Loucy (cell line): ENCODE data around the gene TENM3.

ENCODE experiments used
- CTCF ChIP-seq: fragments of 200-600 bp; sonication (generic); conservative IDR thresholded peaks from 2 replicates; pipeline ENCODE4 v1.5.1; 2014; ENCODE audit warnings: mild to moderate bottlenecking, antibody characterized with exemption, low read length
- EZH2phosphoT487 ChIP-seq: fragments of 200-600 bp; IDR thresholded peaks from 2 replicates; pipeline ENCODE4 v1.6.1; 2018; ENCODE audit warnings: antibody characterized with exemption, mild to moderate bottlenecking, moderate library complexity, borderline replicate concordance

- TF ChIP-seq CTCF (no peak), EZH2phosphoT487 (no peak)
Measured at GRCh38 chr4:182593402-182593801, 350.2 kb downstream of the TENM3 start.
